Right lobe of liver (tissue), 4 donors: ENCODE measurements around the gene PBX4.

Experiments
- POLR2A ChIP-seq: fragments of 450-650 bp; IDR thresholded peaks from one replicate; pipeline ENCODE4 v1.6.1; 2017; ENCODE audit warnings: antibody characterized with exemption, mild to moderate bottlenecking
- TF ChIP-seq, protein P1 (sequence below), 4 donors: fragments of 200-600 bp in 3 of 4; fragments of 450-650 bp in 1 of 4; IDR thresholded peaks; one replicate each; pipeline versions ENCODE4 v1.5.1 to v1.8.0; 2016 to 2022; ENCODE audit warnings: antibody characterized with exemption in 4 of 4, mild to moderate bottlenecking in 2 of 4
- donor health status: DM: no; HTN: no; CAD: no.
- donor health status: DM: no; HTN: no; CAD: no.
- donor health status: DM: no; HTN: yes; CAD: no.

DNA sequence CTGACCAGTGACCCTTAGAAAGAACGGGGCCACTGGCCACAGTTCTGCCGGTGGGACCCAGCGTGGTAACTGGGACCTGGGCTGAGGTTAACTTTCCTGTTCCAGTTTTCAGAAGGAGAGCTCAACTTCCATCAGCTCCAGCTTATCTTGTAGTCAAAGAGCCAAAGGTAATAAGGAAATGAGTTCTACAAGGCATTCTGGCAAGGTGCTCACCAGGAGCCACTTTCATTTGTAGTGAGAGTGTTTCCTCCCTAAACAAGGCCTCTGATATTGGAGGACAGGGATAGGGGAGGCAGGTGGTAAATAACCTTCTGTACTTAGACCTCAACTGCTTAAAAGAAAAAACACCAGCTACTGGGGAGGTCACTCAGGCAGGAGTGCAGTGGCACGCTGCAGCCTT, 38.1 kb downstream of the PBX4 start:
- TF ChIP-seq, protein P1, sequence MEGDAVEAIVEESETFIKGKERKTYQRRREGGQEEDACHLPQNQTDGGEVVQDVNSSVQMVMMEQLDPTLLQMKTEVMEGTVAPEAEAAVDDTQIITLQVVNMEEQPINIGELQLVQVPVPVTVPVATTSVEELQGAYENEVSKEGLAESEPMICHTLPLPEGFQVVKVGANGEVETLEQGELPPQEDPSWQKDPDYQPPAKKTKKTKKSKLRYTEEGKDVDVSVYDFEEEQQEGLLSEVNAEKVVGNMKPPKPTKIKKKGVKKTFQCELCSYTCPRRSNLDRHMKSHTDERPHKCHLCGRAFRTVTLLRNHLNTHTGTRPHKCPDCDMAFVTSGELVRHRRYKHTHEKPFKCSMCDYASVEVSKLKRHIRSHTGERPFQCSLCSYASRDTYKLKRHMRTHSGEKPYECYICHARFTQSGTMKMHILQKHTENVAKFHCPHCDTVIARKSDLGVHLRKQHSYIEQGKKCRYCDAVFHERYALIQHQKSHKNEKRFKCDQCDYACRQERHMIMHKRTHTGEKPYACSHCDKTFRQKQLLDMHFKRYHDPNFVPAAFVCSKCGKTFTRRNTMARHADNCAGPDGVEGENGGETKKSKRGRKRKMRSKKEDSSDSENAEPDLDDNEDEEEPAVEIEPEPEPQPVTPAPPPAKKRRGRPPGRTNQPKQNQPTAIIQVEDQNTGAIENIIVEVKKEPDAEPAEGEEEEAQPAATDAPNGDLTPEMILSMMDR (IDR thresholded peaks at IDR 0.05), result no peak
- TF ChIP-seq POLR2A, result no peak
